Type B pancreatic cell (in vitro differentiated cells): Measurements from ENCODE around the gene KRT3. TPM values are rescaled to one million over a fixed set of nuclear protein-coding genes. Genes with fewer than 3 reads are reported as not detected.

Experiments used
- DNase-seq: peaks from one replicate; pipeline ENCODE4 v3.0.0; 2021; ENCODE audit warnings: mixed read lengths; ENCODE audit not compliant: unreplicated experiment; ENCODE audit errors: extremely low spot score
- H3K27ac Mint-ChIP-seq: 2 replicates; pipeline ENCODE4 v1.8.0; 2021; ENCODE audit warnings: mild to moderate bottlenecking, mixed read lengths
- H3K27me3 Mint-ChIP-seq: 2 replicates; pipeline ENCODE4 v1.8.0; 2021; ENCODE audit warnings: mixed read lengths
- H3K36me3 Mint-ChIP-seq: 2 replicates; pipeline ENCODE4 v1.8.0; 2021; ENCODE audit warnings: mixed read lengths
- H3K4me1 Mint-ChIP-seq: one replicate; pipeline ENCODE4 v1.8.0; 2021; ENCODE audit warnings: mixed read lengths; ENCODE audit not compliant: unreplicated experiment
- H3K4me3 Mint-ChIP-seq: 2 replicates; pipeline ENCODE4 v1.8.0; 2021; ENCODE audit warnings: mild to moderate bottlenecking, mixed read lengths
- H3K9me3 Mint-ChIP-seq: 2 replicates; pipeline ENCODE4 v1.8.0; 2021; ENCODE audit warnings: mixed read lengths
- CTCF ChIP-seq: fragments of 200-600 bp; sonication (generic); conservative IDR thresholded peaks from 2 replicates; pipeline ENCODE4 v1.5.0; 2021; ENCODE audit warnings: antibody characterized with exemption, mild to moderate bottlenecking
- total RNA-seq: library from RNA; stranded (reverse); gene quantifications from 2 replicates; pipeline ENCODE4 v1.2.1, GENCODE V29; 2021; ENCODE audit warnings: low replicate concordance

KRT3 gene
- total RNA-seq, 1 donor from 2014 or later = 0.68 TPM

GRCh38 chr12:52809166-52809565 is 13.2 kb upstream of the KRT3 start:
- no peak for TF ChIP-seq CTCF
- Mint-ChIP-seq H3K36me3 (peaks cover 12% of the 10 kb centered on the region), H3K9me3 (no peaks in the 10 kb centered on the region), H3K27me3 (peaks cover 54% of the 10 kb centered on the region), H3K4me3 (peak overlapping the region; percentile 86), H3K27ac (peak overlapping the region; percentile 84), H3K4me1 (no peaks in the 10 kb centered on the region)
- DNase-seq = no peak

GRCh38 chr12:52808573-52809160 is 12.8 kb upstream of the KRT3 start:
- H3K9me3 Mint-ChIP-seq = no peaks in the 10 kb centered on the region
- peak overlapping the region; percentile 84 for H3K27ac Mint-ChIP-seq
- H3K4me3 Mint-ChIP-seq = peak overlapping the region; percentile 7
- H3K27me3 Mint-ChIP-seq = peaks cover 53% of the 10 kb centered on the region
- H3K4me1 Mint-ChIP-seq = no peaks in the 10 kb centered on the region
- peaks cover 12% of the 10 kb centered on the region for H3K36me3 Mint-ChIP-seq
- no peak for DNase-seq
- TF ChIP-seq CTCF = no peak

- TF ChIP-seq CTCF = no peak
- peak overlapping the region; percentile 95 for H3K27ac Mint-ChIP-seq
- no peak for DNase-seq
- H3K36me3 Mint-ChIP-seq = peaks cover 12% of the 10 kb centered on the region
- peaks cover 58% of the 10 kb centered on the region for H3K27me3 Mint-ChIP-seq
- H3K4me3 Mint-ChIP-seq = peak overlapping the region; percentile 62
- H3K9me3 Mint-ChIP-seq = no peaks in the 10 kb centered on the region
- no peaks in the 10 kb centered on the region for H3K4me1 Mint-ChIP-seq
Measured at GRCh38 chr12:52807544-52808470, 11.9 kb upstream of the KRT3 start.

GRCh38 chr12:52806821-52807543 is 11.1 kb upstream of the KRT3 start:
- peaks cover 8% of the 10 kb centered on the region for H3K36me3 Mint-ChIP-seq
- peaks cover 56% of the 10 kb centered on the region for H3K27me3 Mint-ChIP-seq
- no peaks in the 10 kb centered on the region for H3K9me3 Mint-ChIP-seq
- peak overlapping the region; percentile 62 for H3K4me3 Mint-ChIP-seq
- no peak for DNase-seq
- H3K27ac Mint-ChIP-seq = peak overlapping the region; percentile 95
- TF ChIP-seq CTCF = no peak
- H3K4me1 Mint-ChIP-seq = no peaks in the 10 kb centered on the region

GRCh38 chr12:52806169-52806811 is 10.4 kb upstream of the KRT3 start:
- H3K4me1 Mint-ChIP-seq = no peaks in the 10 kb centered on the region
- peak overlapping the region; percentile 31 for H3K4me3 Mint-ChIP-seq
- no peaks in the 10 kb centered on the region for H3K9me3 Mint-ChIP-seq
- H3K27me3 Mint-ChIP-seq = peaks cover 53% of the 10 kb centered on the region
- no peak for DNase-seq
- peaks cover 5% of the 10 kb centered on the region for H3K36me3 Mint-ChIP-seq
- no peak for TF ChIP-seq CTCF
- peak overlapping the region; percentile 95 for H3K27ac Mint-ChIP-seq
